OCI-LY1 (cell line): ENCODE data around the gene TRUB2.

Experiments used
- H2AFZ ChIP-seq: fragments of 200-600 bp; sonication (generic), shearing (Covaris generic); 2 replicates; pipeline ENCODE4 v1.6.0; 2014; ENCODE audit warnings: antibody characterized with exemption, mild to moderate bottlenecking, low read length
- H3F3A ChIP-seq: fragments of 200-600 bp; sonication (generic), shearing (Covaris generic); 2 replicates; pipeline ENCODE4 v1.6.0; 2014; ENCODE audit warnings: mild to moderate bottlenecking, antibody characterized with exemption, low read length, moderate library complexity; ENCODE audit not compliant: insufficient read depth
- H3K27ac ChIP-seq: fragments of 200-600 bp; sonication (generic); 2 replicates; pipeline ENCODE4 v1.5.1; 2014; ENCODE audit warnings: low read length, mixed run types, mild to moderate bottlenecking, low read depth; ENCODE audit not compliant: poor library complexity, severe bottlenecking
- H3K27me3 ChIP-seq: fragments of 200-600 bp; sonication (generic); 2 replicates; pipeline ENCODE4 v1.6.0; 2014; ENCODE audit warnings: antibody characterized with exemption, mild to moderate bottlenecking, low read length, moderate library complexity; ENCODE audit not compliant: insufficient read depth
- H3K36me3 ChIP-seq: fragments of 200-600 bp; sonication (generic); 2 replicates; pipeline ENCODE4 v1.6.1; 2014; ENCODE audit warnings: mild to moderate bottlenecking, antibody characterized with exemption, low read length, moderate library complexity, mixed read lengths; ENCODE audit not compliant: insufficient read depth
- H3K4me1 ChIP-seq: fragments of 200-600 bp; sonication (generic); 2 replicates; pipeline ENCODE4 v1.5.1; 2014; ENCODE audit warnings: mild to moderate bottlenecking, low read length, moderate library complexity; ENCODE audit not compliant: insufficient read depth, severe bottlenecking
- H3K4me2 ChIP-seq: fragments of 200-600 bp; sonication (generic), shearing (Covaris generic); 2 replicates; pipeline ENCODE4 v1.6.1; 2014; ENCODE audit warnings: low read length
- H3K4me3 ChIP-seq: fragments of 200-600 bp; sonication (generic); 2 replicates; pipeline ENCODE4 v1.5.1; 2014; ENCODE audit warnings: low read length, low read depth, mild to moderate bottlenecking, mixed read lengths; ENCODE audit not compliant: poor library complexity, severe bottlenecking
- H3K79me2 ChIP-seq: fragments of 200-600 bp; shearing (Covaris generic); 2 replicates; pipeline ENCODE4 v1.6.1; 2016; ENCODE audit warnings: mixed run types, low read length, mixed read lengths; ENCODE audit not compliant: insufficient read depth
- H3K9ac ChIP-seq: fragments of 200-600 bp; sonication (generic), shearing (Covaris generic); 2 replicates; pipeline ENCODE4 v1.6.1; 2014; ENCODE audit warnings: mild to moderate bottlenecking, low read length, mixed read lengths
- H3K9me2 ChIP-seq: fragments of 200-600 bp; sonication (generic), shearing (Covaris generic); 2 replicates; pipeline ENCODE4 v1.6.1; 2014; ENCODE audit warnings: low read depth, mild to moderate bottlenecking, low read length, mixed read lengths
- H3K9me3 ChIP-seq: fragments of 200-600 bp; shearing (Covaris generic); 2 replicates; pipeline ENCODE4 v1.6.1; 2014; ENCODE audit warnings: low read length, mixed read lengths
- H4K20me1 ChIP-seq: fragments of 200-600 bp; sonication (generic), shearing (Covaris generic); 2 replicates; pipeline ENCODE4 v1.6.0; 2016; ENCODE audit warnings: mild to moderate bottlenecking, low read length; ENCODE audit not compliant: insufficient read depth
- CTCF ChIP-seq: fragments of 200-600 bp; sonication (generic), shearing (Covaris generic); IDR thresholded peaks from 2 replicates; pipeline ENCODE4 v1.5.1; 2017; ENCODE audit warnings: mild to moderate bottlenecking, antibody characterized with exemption, low read length, moderate library complexity, mixed read lengths
- EZH2 ChIP-seq: fragments of 200-600 bp; sonication (generic), shearing (Covaris generic); IDR thresholded peaks from 2 replicates; pipeline ENCODE4 v1.8.0; 2017; ENCODE audit warnings: borderline replicate concordance, mixed run types, mild to moderate bottlenecking, antibody characterized with exemption, low read length, moderate library complexity, mixed read lengths

Gene TRUB2

GRCh38 chr9:128276008-128276573 lies 46.2 kb downstream of the TRUB2 start, which contains the start of gene SWI5:
TSS of gene SWI5 (plus strand) at chr9:128276276.
- no peaks in the 10 kb centered on the region for H4K20me1 ChIP-seq
- H3K4me1 ChIP-seq, result peaks cover 24% of the 10 kb centered on the region
- peak within 1 kb of the TSS; percentile 96 for H3K4me2 ChIP-seq
- H2AFZ ChIP-seq, result no peak within 1 kb of the TSS
- H3F3A ChIP-seq, result no peaks in the 10 kb centered on the region
- H3K27me3 ChIP-seq, result no peaks in the 10 kb centered on the region
- TF ChIP-seq CTCF (no peak), EZH2 (no peak)
- peak within 1 kb of the TSS; percentile 92 for H3K9ac ChIP-seq
- no peaks in the 10 kb centered on the region for H3K9me2 ChIP-seq
- H3K79me2 ChIP-seq, result no peaks in the 10 kb centered on the region
- peak within 1 kb of the TSS; percentile 70 for H3K4me3 ChIP-seq
- no peaks in the 10 kb centered on the region for H3K9me3 ChIP-seq
- no peak within 1 kb of the TSS for H3K27ac ChIP-seq
- H3K36me3 ChIP-seq, result peaks cover 12% of the 10 kb centered on the region; the same call in 1 of the 2 replicates

DNA sequence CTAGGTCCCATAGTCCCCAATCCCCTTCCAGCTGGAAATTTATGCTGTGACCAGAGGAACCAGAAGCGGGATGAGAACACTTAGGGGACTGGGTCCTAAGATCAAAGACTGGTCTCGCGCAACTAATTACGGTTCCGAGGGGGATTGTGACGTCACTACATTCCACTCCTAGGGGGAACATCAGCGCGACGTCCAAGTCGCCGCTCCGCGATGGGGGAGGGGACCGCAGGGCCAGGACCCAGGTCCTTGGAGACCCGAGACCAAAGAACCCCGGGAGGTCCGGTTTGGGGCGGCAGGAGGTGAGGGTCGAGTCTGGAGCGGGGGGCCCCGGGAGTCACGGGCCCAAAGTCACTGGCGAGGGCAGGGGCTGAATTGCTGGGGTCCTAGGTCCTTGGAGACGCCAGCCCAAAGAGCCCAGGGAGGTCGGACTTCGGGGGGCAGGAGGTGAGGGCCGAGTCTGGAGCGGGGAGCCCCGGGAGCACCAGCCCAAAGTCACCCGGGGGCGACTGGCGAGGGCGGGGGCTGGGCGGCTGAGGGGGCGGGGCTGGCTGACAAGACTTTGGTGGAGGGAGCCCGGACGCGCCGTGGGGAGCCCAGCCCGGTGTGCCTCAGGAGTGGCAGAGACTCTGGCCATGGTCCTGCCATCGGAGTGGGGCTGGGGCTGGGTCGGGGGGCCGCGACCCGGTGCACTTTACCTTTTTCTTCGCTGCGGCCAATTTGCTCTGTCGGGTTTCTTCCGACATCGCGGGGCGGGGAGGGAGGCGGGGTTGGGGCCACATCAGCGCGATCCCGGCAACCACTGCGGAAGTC lies 46.8 kb downstream of the TRUB2 start, which contains the start of gene GOLGA2:
GOLGA2 (minus strand) TSS at position 810 of the 810 bp plus-strand sequence; CDS start at position 779, 31 bp downstream.
- H2AFZ ChIP-seq, result no peak within 1 kb of the TSS
- H3K9me2 ChIP-seq, result no peaks in the 10 kb centered on the region
- peaks cover 24% of the 10 kb centered on the region for H3K4me1 ChIP-seq
- H3K36me3 ChIP-seq, result peaks cover 13% of the 10 kb centered on the region; the same call in 1 of the 2 replicates
- H3K4me3 ChIP-seq, result peak within 1 kb of the TSS; percentile 70
- H3K4me2 ChIP-seq, result peak within 1 kb of the TSS; percentile 96
- no peaks in the 10 kb centered on the region for H3K79me2 ChIP-seq
- H4K20me1 ChIP-seq, result no peaks in the 10 kb centered on the region
- H3K27me3 ChIP-seq, result no peaks in the 10 kb centered on the region
- TF ChIP-seq CTCF, result no peak
- no peak for TF ChIP-seq EZH2
- H3K27ac ChIP-seq, result no peak within 1 kb of the TSS
- H3K9me3 ChIP-seq, result no peaks in the 10 kb centered on the region
- H3K9ac ChIP-seq, result peak within 1 kb of the TSS; percentile 92
- no peaks in the 10 kb centered on the region for H3F3A ChIP-seq

DNA sequence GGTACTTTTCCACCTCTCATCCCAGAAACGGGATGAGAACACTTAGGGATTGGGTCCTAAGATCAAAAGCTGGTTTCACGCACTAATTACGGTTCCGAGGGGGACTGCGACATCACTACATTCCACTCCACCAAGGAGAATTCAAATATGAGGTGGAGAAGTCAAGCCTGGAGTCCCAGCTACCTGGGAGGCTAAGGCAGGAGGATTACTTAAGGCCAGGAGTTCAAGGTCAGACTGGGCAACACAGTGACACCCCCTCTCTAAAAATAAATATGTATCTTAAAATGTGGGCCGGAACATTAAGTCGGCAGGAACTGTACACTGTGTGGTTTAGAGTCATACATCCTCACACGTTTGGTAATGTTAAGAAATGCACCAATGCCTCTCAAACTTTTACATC lies 48.0 kb downstream of the TRUB2 start:
- peak overlapping the region; percentile 92; the same call in 1 of the 2 replicates for H3K9ac ChIP-seq
- H3K36me3 ChIP-seq, result peaks cover 13% of the 10 kb centered on the region; the same call in 1 of the 2 replicates
- no peaks in the 10 kb centered on the region for H3K27me3 ChIP-seq
- H2AFZ ChIP-seq, result no peak overlapping the region
- peak overlapping the region; percentile 70 for H3K4me3 ChIP-seq
- no peaks in the 10 kb centered on the region for H3K9me3 ChIP-seq
- H3K4me2 ChIP-seq, result peak overlapping the region; percentile 96; the same call in 1 of the 2 replicates
- TF ChIP-seq EZH2, result no peak
- no peaks in the 10 kb centered on the region for H3F3A ChIP-seq
- peaks cover 24% of the 10 kb centered on the region for H3K4me1 ChIP-seq
- H3K79me2 ChIP-seq, result no peaks in the 10 kb centered on the region
- no peaks in the 10 kb centered on the region for H4K20me1 ChIP-seq
- H3K9me2 ChIP-seq, result no peaks in the 10 kb centered on the region
- H3K27ac ChIP-seq, result no peak overlapping the region
